Amniotic stem cell (primary cell): Measurements from ENCODE around the gene CALY.
A peak's percentile ranks its signal among the peaks of the same experiment; 100 is the strongest.
"Not testable (repeated sequence)": the region's sequence is repeated elsewhere in the genome, so short reads cannot be mapped to it uniquely, and the experiment has no call there.

Experiments used
- DNase-seq: peaks from one replicate; lab custom pipeline; 2025; lab: John Stamatoyannopoulos, UW

Gene CALY

GRCh38 chr10:133329491-133330202, 7.0 kb downstream of the CALY start:
- DNase-seq = peak; percentile 76

- no peak for DNase-seq
Measured at GRCh38 chr10:133328358-133329343, 8.0 kb downstream of the CALY start.

DNA sequence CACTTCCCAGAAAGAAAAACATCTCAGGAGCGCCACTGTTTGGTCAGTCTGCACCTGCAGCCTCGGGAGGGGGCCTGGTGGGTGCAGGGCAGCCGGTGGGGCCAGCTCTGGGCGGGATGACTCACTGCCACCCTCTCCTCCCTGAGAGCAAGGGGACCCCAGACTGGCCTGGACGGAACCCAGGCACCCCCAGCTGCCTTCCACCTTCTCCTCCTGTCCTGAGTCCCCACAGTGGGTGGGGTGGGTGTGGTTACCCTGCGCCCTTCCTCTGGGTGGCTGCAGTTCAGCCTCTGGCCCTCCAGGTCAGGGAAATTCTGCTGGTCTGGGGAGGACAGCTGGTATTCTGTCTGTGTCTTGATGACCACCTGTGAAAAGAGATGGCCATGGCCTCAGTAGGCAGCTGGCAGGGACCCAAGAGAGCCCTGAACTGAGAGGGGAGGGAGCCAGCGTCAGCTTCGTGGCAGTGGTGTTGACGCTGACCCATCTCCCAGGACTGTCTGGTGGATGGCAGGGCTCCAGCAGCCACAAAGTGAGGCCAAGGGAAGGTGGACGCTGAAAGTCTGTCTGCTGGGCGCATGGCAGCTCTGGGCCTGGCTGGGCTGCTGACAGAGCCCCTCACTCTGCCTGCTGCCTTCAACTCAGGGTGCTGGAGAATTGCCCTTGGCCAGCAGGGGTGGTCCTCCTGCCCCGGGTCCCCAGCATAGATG, 8.9 kb downstream of the CALY start:
- DNase-seq = no peak

DNA sequence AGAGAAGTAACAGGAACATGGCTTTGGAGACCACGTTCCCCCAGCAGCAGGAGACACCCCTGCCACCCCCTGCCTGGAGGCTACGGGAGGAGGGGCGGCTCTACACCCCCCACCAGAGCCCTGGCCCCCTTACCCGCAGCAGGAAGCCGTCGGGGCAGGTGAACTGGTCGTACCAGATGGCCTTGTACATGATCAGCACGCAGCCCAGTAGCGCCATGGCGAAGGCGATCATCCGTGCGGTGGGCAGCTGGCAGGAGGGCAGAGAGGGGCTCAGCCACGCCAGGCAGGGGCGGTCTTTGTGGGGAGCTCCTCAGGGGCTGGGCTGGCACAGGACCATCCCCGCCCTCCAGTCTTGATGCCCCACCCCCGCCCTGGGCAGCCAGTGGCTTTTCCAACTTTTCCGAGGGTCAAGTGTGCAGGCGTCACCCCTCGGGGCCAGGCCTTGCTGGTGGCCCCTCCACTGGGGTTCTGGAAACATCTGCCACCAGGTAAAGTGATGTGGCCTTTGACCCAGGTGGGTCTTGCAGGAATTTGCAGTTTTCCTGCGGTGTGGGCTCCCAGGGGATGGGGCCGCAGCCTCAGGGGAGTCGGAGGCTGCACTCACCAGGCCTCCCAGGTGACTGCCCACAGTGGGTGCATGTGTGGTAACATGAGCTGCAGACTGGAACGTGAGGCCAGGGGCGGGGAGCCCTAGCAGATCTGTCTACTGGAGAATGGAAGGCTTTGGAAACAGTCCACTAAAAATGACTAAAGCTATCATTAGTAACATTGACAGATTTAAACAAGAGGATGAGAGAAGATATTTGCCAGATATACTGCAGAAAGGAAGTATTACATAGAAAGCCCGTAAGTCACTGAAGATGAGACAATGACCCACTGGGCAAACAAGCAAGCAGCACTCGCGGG, 9.7 kb downstream of the CALY start:
- DNase-seq = no peak

GRCh38 chr10:133326223-133326551, 10.5 kb downstream of the CALY start:
- no peak for DNase-seq

DNA sequence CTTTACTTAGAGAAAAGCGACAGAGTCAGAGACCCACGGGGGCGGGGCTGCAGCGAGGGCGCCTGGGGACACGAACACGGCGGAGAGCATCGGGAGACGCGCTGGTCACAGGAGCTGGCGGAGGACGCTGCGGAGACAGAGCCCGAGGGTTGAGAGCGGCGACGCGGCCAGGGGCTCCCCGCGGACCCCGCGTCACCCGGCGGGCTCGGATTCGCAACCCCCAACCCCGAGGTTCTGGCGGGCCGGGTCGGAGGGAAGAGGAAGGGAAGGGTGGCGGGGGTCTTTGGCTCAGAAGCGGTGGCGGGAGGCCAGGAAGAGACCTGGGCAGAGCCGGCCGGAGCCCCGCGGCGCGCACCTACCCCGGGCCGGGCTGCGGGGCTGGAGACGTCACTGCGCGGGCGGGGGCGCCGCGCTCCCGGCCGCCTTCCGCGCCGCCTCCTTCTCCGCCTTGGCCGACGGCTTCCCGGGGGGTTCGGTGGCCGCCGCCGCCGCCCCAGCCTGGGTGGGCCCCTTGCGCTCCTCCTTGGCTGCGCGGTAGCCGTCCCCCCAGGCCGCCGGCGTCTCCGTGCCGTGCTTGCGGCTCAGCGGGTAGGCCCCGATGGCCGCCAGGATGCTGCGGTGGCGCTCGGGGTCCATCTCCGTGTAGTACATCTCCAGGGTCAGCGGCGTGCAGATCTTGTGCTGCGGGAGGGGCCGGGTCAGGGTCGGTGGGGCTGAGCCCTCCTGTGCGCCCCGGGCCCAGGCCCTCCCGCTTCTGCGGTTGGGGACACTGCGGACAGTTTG, 11.1 kb downstream of the CALY start:
- DNase-seq = no peak

DNA sequence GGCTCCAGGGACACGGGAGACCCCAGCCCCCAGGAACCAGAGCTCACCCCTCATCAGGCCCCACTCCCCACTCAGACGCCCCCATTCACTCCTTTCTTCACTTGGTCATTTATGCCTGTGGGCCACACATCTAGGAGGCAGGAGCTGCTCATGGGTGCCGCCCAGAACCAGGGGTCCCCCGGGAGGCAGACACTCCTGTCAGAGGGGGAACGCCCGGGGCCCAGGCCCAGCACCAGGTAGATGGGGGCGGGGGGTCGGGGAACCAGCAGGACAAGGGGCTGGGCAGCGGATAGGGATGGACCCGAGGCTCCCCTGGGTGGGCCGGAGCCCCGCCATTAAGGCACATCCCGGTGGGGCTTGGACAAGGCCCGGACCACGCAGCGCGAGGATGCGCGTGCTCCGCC, 11.8 kb downstream of the CALY start:
- DNase-seq = no peak

DNA sequence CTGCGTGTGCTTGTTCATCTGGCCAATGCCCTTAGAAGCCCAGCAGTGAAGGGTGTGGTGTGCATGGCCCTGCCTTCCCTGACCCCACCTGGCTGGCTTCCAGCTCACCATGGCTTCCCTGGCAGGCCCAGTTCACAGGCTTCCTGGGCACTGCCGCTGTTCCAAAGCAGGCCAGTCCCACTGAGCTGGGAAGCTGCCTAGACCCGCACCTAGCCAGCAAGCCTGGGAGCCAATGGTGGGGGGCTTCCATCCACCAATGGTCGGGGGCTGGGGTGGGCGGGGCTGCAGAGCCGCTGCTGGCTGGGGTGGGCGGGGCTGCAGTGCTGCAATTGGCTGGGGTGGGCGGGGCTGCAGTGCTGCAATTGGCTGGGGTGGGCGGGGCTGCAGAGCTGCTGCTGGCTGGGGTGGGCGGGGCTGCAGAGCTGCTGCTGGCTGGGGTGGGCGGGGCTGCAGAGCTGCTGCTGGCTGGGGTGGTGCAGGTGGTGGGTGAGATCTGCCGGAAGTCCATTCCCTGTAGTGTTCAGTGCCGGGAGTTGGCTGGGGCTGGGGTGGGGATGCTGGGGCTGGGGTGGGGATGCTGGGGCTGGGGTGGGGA, 12.4 kb downstream of the CALY start:
- DNase-seq = no peak

GRCh38 chr10:133322064-133322709, 14.5 kb downstream of the CALY start:
- not testable (repeated sequence) for DNase-seq

DNA sequence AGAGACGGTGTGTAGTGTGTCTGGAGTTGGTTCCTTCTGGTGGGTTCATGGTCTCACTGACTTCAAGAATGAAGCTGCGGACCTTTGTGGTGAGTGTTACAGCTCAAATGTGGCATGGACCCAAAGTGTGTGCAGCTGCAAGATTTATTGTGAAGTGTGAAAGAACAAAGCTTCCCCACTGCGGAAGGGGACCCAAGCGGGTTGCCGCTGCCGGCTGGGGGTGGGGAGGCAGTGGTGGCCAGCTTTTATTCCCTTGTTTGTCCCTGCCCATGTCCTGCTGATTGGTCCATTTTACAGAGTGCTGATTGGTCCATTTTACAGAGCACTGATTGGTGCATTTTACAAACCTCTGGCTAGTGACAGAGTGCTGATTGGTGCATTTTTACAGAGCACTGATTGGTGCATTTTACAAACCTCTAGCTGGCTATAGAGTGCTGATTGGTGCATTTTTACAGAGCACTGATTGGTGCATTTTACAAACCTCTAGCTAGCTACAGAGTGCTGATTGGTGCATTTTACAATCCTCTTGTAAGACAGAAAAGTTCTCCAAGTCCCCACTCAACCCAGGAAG, 15.8 kb downstream of the CALY start:
- DNase-seq = not testable (repeated sequence)

GRCh38 chr10:133318494-133319127, 18.1 kb downstream of the CALY start:
- DNase-seq = peak; percentile 36

DNA sequence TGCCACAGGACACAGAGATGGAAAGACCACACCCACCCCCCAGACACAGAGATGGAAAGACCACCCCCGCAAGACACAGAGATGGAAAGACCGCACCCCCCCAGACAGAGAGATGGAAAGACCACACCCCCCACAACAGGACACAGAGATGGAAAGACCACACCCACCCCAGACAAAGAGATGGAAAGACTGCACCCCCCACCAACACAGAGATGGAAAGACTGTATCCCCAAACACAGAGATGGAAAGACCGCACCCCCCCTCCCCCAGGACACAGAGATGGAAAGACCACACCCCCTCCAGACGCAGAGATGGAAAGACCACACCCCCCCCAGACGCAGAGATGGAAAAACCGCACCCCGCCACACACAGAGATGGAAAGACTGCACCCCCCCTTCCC, 20.0 kb downstream of the CALY start:
- no peak for DNase-seq

GRCh38 chr10:133316266-133316665, 20.4 kb downstream of the CALY start:
- no peak for DNase-seq

DNA sequence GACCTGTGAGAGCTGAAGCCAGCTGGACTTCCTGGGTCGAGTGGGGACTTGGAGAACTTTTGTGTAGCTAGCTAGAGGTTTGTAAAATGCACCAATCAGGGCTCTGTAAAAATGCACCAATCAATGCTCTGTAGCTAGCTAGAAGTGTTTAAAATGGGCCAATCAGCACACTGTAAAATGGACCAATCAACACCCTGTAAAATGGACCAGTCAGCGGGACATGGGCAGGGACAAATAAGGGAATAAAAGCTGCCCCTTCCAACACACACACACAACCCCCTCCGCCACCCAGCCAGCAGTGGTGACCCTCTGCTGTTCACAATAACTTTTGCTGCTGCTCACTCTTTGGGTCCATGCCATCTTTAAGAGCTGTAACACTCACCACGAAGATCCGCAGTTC, 20.8 kb downstream of the CALY start:
- DNase-seq = no peak

DNA sequence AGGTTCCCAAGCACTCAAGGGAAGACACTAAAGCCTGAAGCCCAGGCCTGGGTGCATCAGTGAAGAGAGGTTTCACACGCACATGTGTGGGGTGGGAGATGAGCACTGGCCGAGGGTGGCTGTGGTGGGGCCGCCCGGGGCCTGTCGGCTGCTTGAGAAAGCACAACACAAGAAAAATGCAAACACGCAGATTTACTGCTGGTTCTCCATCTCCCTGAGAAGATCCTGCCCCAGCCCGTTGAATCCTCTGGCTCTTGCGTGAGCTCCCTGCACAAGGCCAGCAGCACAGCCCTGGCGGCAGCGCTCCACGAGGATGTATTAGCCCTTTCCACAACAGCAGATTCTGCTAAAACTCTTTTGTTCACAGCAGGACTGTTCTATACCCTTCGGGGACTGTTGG, 21.8 kb downstream of the CALY start:
- DNase-seq = no peak

DNA sequence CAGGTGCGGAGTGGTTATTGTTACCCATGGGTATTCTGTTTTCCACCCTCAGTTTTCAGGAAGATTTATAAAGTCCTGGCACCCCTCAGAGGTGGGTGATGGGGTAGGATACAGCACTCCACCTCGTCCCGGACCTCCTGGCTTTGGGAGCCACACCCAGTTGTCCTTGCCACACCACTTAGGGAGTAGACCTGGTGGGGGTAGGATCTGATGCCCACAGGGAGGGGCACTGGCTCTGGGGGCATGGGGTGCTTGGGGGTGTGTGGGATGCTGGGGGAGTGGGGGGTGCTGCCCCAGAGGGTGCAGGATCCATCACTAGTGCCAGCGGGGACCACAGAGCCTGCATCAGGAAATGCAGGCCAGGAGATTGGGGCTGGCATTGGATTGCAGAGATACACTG, 23.5 kb downstream of the CALY start:
- no peak for DNase-seq

GRCh38 chr10:133312769-133313145, 23.9 kb downstream of the CALY start:
- DNase-seq = no peak

GRCh38 chr10:133312016-133312768, 24.5 kb downstream of the CALY start:
- no peak for DNase-seq
